ENCODE measurements around the gene ANKRD36C.
"Not testable (repeated sequence)": the region's sequence is repeated elsewhere in the genome, so short reads cannot be mapped to it uniquely, and the experiment has no call there.

The ANKRD36C gene

GRCh38 chr2:95991351-95992094, at the start of gene ANKRD36C:
ANKRD36C (minus strand) TSS chr2:95991824; CDS start chr2:95991708, 116 bp downstream.
- not testable (repeated sequence) for H3K9me3 Mint-ChIP-seq, H3K36me3 Mint-ChIP-seq, H3K4me1 Mint-ChIP-seq, H3K27me3 Mint-ChIP-seq
- Mint-ChIP-seq H3K4me3 (peak within 1 kb of the TSS; percentile 98), H3K27ac (peak within 1 kb of the TSS; percentile 93)

GRCh38 chr2:96035554-96035953, 43.9 kb upstream of the ANKRD36C start:
- H3K27ac Mint-ChIP-seq, H3K4me3 Mint-ChIP-seq, H3K36me3 Mint-ChIP-seq, H3K9me3 Mint-ChIP-seq, H3K27me3 Mint-ChIP-seq, H3K4me1 Mint-ChIP-seq: not testable (repeated sequence)

- H3K27me3 Mint-ChIP-seq: not testable (repeated sequence)
These were observed 43.2 kb upstream of the ANKRD36C start, which contains the start of gene GPAT2 for GRCh38 chr2:96034792-96035191. GPAT2 (minus strand) TSS chr2:96034916; CDS start chr2:96032359, 2,557 bp downstream.

GRCh38 chr2:96033997-96034396, 42.4 kb upstream of the ANKRD36C start:
- not testable (repeated sequence) for H3K4me1 Mint-ChIP-seq, H3K36me3 Mint-ChIP-seq

More at GRCh38 chr2:96034792-96035191, 43.2 kb upstream of the ANKRD36C start, which contains the start of gene GPAT2:
- not testable (repeated sequence) for H3K9me3 Mint-ChIP-seq, H3K27ac Mint-ChIP-seq, H3K36me3 Mint-ChIP-seq, H3K4me1 Mint-ChIP-seq, H3K4me3 Mint-ChIP-seq

GRCh38 chr2:96027725-96028325, 36.2 kb upstream of the ANKRD36C start:
- not testable (repeated sequence) for H3K27me3 Mint-ChIP-seq, H3K4me3 Mint-ChIP-seq, H3K4me1 Mint-ChIP-seq, H3K36me3 Mint-ChIP-seq, H3K9me3 Mint-ChIP-seq, H3K27ac Mint-ChIP-seq

More at GRCh38 chr2:96033997-96034396, 42.4 kb upstream of the ANKRD36C start:
- H3K27ac Mint-ChIP-seq, H3K4me3 Mint-ChIP-seq, H3K9me3 Mint-ChIP-seq, H3K27me3 Mint-ChIP-seq: not testable (repeated sequence)

GRCh38 chr2:96025755-96026154, 34.1 kb upstream of the ANKRD36C start:
- not testable (repeated sequence) for H3K27ac Mint-ChIP-seq, H3K27me3 Mint-ChIP-seq, H3K4me1 Mint-ChIP-seq, H3K4me3 Mint-ChIP-seq, H3K36me3 Mint-ChIP-seq, H3K9me3 Mint-ChIP-seq

- Mint-ChIP-seq H3K36me3 (no peaks in the 10 kb centered on the region), H3K4me1 (no peaks in the 10 kb centered on the region), H3K27me3 (no peaks in the 10 kb centered on the region), H3K9me3 (no peaks in the 10 kb centered on the region), H3K27ac (no peak overlapping the region), H3K4me3 (no peak overlapping the region)
These were observed 33.5 kb upstream of the ANKRD36C start for GRCh38 chr2:96025194-96025492.

GRCh38 chr2:96024336-96025193, 32.9 kb upstream of the ANKRD36C start:
- Mint-ChIP-seq H3K4me3 (no peak overlapping the region), H3K4me1 (no peaks in the 10 kb centered on the region), H3K36me3 (no peaks in the 10 kb centered on the region), H3K27ac (no peak overlapping the region), H3K9me3 (no peaks in the 10 kb centered on the region), H3K27me3 (no peaks in the 10 kb centered on the region)

GRCh38 chr2:96023701-96024100, 32.1 kb upstream of the ANKRD36C start:
- H3K4me3 Mint-ChIP-seq, H3K4me1 Mint-ChIP-seq, H3K27ac Mint-ChIP-seq, H3K27me3 Mint-ChIP-seq, H3K9me3 Mint-ChIP-seq, H3K36me3 Mint-ChIP-seq: not testable (repeated sequence)

GRCh38 chr2:96022701-96023447, 31.2 kb upstream of the ANKRD36C start:
- H3K4me1 Mint-ChIP-seq, H3K36me3 Mint-ChIP-seq, H3K27ac Mint-ChIP-seq, H3K27me3 Mint-ChIP-seq, H3K9me3 Mint-ChIP-seq, H3K4me3 Mint-ChIP-seq: not testable (repeated sequence)

- not testable (repeated sequence) for H3K4me3 Mint-ChIP-seq, H3K9me3 Mint-ChIP-seq, H3K27ac Mint-ChIP-seq, H3K27me3 Mint-ChIP-seq, H3K4me1 Mint-ChIP-seq, H3K36me3 Mint-ChIP-seq
These were observed 30.5 kb upstream of the ANKRD36C start for GRCh38 chr2:96022126-96022525.

- H3K36me3 Mint-ChIP-seq, H3K4me3 Mint-ChIP-seq, H3K4me1 Mint-ChIP-seq, H3K9me3 Mint-ChIP-seq, H3K27me3 Mint-ChIP-seq: not testable (repeated sequence)
- peak overlapping the region; percentile 23 for H3K27ac Mint-ChIP-seq
These were observed 29.5 kb upstream of the ANKRD36C start for GRCh38 chr2:96021142-96021541.

GRCh38 chr2:96019909-96020590, 28.4 kb upstream of the ANKRD36C start:
- H3K27me3 Mint-ChIP-seq: not testable (repeated sequence)

GRCh38 chr2:96016321-96016720, 24.7 kb upstream of the ANKRD36C start:
- not testable (repeated sequence) for H3K36me3 Mint-ChIP-seq, H3K4me1 Mint-ChIP-seq, H3K27me3 Mint-ChIP-seq, H3K9me3 Mint-ChIP-seq, H3K27ac Mint-ChIP-seq, H3K4me3 Mint-ChIP-seq

More at GRCh38 chr2:96019909-96020590, 28.4 kb upstream of the ANKRD36C start:
- not testable (repeated sequence) for H3K4me1 Mint-ChIP-seq, H3K36me3 Mint-ChIP-seq, H3K4me3 Mint-ChIP-seq, H3K9me3 Mint-ChIP-seq, H3K27ac Mint-ChIP-seq

- H3K9me3 Mint-ChIP-seq, H3K27ac Mint-ChIP-seq, H3K4me3 Mint-ChIP-seq: not testable (repeated sequence)
These were observed 21.2 kb upstream of the ANKRD36C start for GRCh38 chr2:96012792-96013264.

More at GRCh38 chr2:96012792-96013264, 21.2 kb upstream of the ANKRD36C start:
- not testable (repeated sequence) for H3K27me3 Mint-ChIP-seq, H3K4me1 Mint-ChIP-seq, H3K36me3 Mint-ChIP-seq
